H1 (cell line): Measurements from ENCODE around the gene PRPF18. TPM values are rescaled to one million over a fixed set of nuclear protein-coding genes. Genes with fewer than 3 reads are reported as not detected.

Experiments used
- CTCF ChIA-PET: fragments of 300-600 bp; sonication (Branson Sonifier 250); formaldehyde crosslinking; loops from one replicate; lab custom pipeline; 2021; ENCODE audit not compliant: partially characterized antibody; lab: Charles Lee
- POLR2A ChIA-PET: fragments of 300-600 bp; sonication (Branson Sonifier 250); formaldehyde crosslinking; loops from one replicate; lab custom pipeline; 2021; ENCODE audit warnings: inconsistent platforms; ENCODE audit not compliant: partially characterized antibody; lab: Charles Lee
- DNase-seq, 2 experiments: peaks; one replicate each; pipeline versions ENCODE4 v3.0.0 to v3.0.0-alpha.2; 2010 to 2022; ENCODE audit warnings: low spot score in 2 of 2, low read depth in 1 of 2, mixed read lengths in 1 of 2
- FAIRE-seq: peaks from 2 replicates; lab custom pipeline; 2011; peaks lifted over from hg19 to GRCh38; lab: Jason Lieb, UNC
- H2AFZ ChIP-seq: 2 replicates; pipeline ENCODE4 v1.8.1; 2012; ENCODE audit warnings: low read length, inconsistent platforms
- H2AK5ac ChIP-seq: 2 replicates; pipeline ENCODE4 v1.6.1; 2013; ENCODE audit warnings: low read depth, low read length
- H2BK120ac ChIP-seq: replicated peaks from 2 replicates; pipeline ENCODE3; 2013; ENCODE audit warnings: low read depth, low read length, inconsistent platforms
- H2BK12ac ChIP-seq: 2 replicates; pipeline ENCODE4 v1.6.1; 2013; ENCODE audit warnings: low read depth, low read length
- H2BK15ac ChIP-seq: 2 replicates; pipeline ENCODE4 v1.6.1; 2013; ENCODE audit warnings: low read length
- H2BK20ac ChIP-seq: 2 replicates; pipeline ENCODE4 v1.6.1; 2013; ENCODE audit warnings: low read length
- H2BK5ac ChIP-seq: 2 replicates; pipeline ENCODE4 v1.6.1; 2013; ENCODE audit warnings: low read depth, low read length
- H3K14ac ChIP-seq: 2 replicates; pipeline ENCODE4 v1.6.1; 2013; ENCODE audit warnings: inconsistent platforms; ENCODE audit not compliant: insufficient read length
- H3K18ac ChIP-seq: 2 replicates; pipeline ENCODE4 v1.6.1; 2013; ENCODE audit warnings: low read length; ENCODE audit errors: extremely low read depth
- H3K23ac ChIP-seq: 2 replicates; pipeline ENCODE4 v1.6.1; 2013; ENCODE audit warnings: inconsistent platforms; ENCODE audit not compliant: insufficient read length
- H3K23me2 ChIP-seq: 2 replicates; pipeline ENCODE4 v1.6.1; 2013; ENCODE audit warnings: low read depth, low read length
- H3K27ac ChIP-seq: 2 replicates; pipeline ENCODE4 v1.6.1; 2011; ENCODE audit warnings: low read depth, low read length, inconsistent platforms
- H3K27me3 ChIP-seq, 4 experiments: replicated peaks in 1 of 4; 1 replicate in 1 of 4; 2 replicates in 3 of 4; pipeline versions ENCODE4 v1.6.1 to v1.8.1; 2011 to 2013; ENCODE audit warnings: low read length in 3 of 4, mild to moderate bottlenecking in 3 of 4, inconsistent platforms in 2 of 4, mixed read lengths in 2 of 4, moderate library complexity in 1 of 4; ENCODE audit not compliant: control insufficient read depth in 3 of 4, insufficient read depth in 3 of 4; ENCODE audit errors: extremely low read depth in 1 of 4
- H3K36me3 ChIP-seq, 4 experiments: 2 replicates each; pipeline versions ENCODE4 v1.6.1 to v1.8.1; 2011 to 2013; ENCODE audit warnings: mild to moderate bottlenecking in 4 of 4, low read length in 3 of 4, moderate library complexity in 2 of 4, control low read depth in 1 of 4, inconsistent platforms in 1 of 4; ENCODE audit not compliant: insufficient read depth in 4 of 4, control insufficient read depth in 2 of 4
- H3K4ac ChIP-seq: replicated peaks from 2 replicates; pipeline ENCODE3; 2013; ENCODE audit warnings: low read length, low read depth, mixed read lengths, inconsistent platforms; ENCODE audit not compliant: insufficient read length
- H3K4me1 ChIP-seq, 4 experiments: replicated peaks in 1 of 4; 1 replicate in 1 of 4; 2 replicates in 3 of 4; pipeline versions ENCODE4 v1.6.1 to v1.8.1; 2011 to 2013; ENCODE audit warnings: low read length in 3 of 4, inconsistent platforms in 2 of 4, mixed read lengths in 1 of 4; ENCODE audit not compliant: insufficient read depth in 4 of 4, control insufficient read depth in 3 of 4
- H3K4me2 ChIP-seq, 2 experiments: 2 replicates each; pipeline versions ENCODE4 v1.6.1 to v1.8.1; 2011 to 2013; ENCODE audit warnings: low read depth in 2 of 2, low read length in 2 of 2, control low read depth in 1 of 2, inconsistent platforms in 1 of 2, mild to moderate bottlenecking in 1 of 2; ENCODE audit not compliant: insufficient read depth in 1 of 2
- H3K4me3 ChIP-seq, 4 experiments: fragments of 200-600, 300-600 bp in 1 of 4; sonication (generic), shearing (Covaris generic), sonication (Bioruptor Twin) in 1 of 4; 2 replicates each; pipeline versions ENCODE4 v1.5.1 to v1.8.1; 2011 to 2016; ENCODE audit warnings: low read length in 4 of 4, low read depth in 3 of 4, control low read depth in 2 of 4, inconsistent platforms in 2 of 4, mild to moderate bottlenecking in 2 of 4, mixed read lengths in 1 of 4, moderate library complexity in 1 of 4; ENCODE audit not compliant: insufficient read depth in 2 of 4; ENCODE audit errors: extremely low read depth in 1 of 4
- H3K56ac ChIP-seq: replicated peaks from 2 replicates; pipeline ENCODE3; 2013; ENCODE audit warnings: low read depth, mild to moderate bottlenecking, mixed read lengths, low read length, inconsistent platforms; ENCODE audit not compliant: insufficient read length
- H3K79me1 ChIP-seq: 2 replicates; pipeline ENCODE4 v1.6.1; 2013; ENCODE audit warnings: low read depth, low read length, control low read depth
- H3K79me2 ChIP-seq, 2 experiments: 2 replicates each; pipeline versions ENCODE4 v1.6.1 to v1.8.1; 2012 to 2013; ENCODE audit warnings: low read length in 2 of 2, mild to moderate bottlenecking in 2 of 2, inconsistent platforms in 1 of 2; ENCODE audit not compliant: insufficient read depth in 2 of 2, control insufficient read depth in 1 of 2
- H3K9ac ChIP-seq, 4 experiments: replicated peaks in 1 of 4; 1 replicate in 1 of 4; 2 replicates in 3 of 4; pipeline versions ENCODE4 v1.6.1 to v1.8.1; 2011 to 2013; ENCODE audit warnings: low read depth in 3 of 4, low read length in 3 of 4, control low read depth in 2 of 4, mild to moderate bottlenecking in 2 of 4, moderate library complexity in 2 of 4, inconsistent platforms in 1 of 4; ENCODE audit errors: extremely low read depth in 1 of 4
- H3K9me3 ChIP-seq, 2 experiments: 2 replicates each; pipeline versions ENCODE4 v1.6.1 to v1.8.1; 2012 to 2013; ENCODE audit warnings: mild to moderate bottlenecking in 2 of 2, moderate library complexity in 2 of 2, control low read depth in 1 of 2, inconsistent platforms in 1 of 2, low read depth in 1 of 2, low read length in 1 of 2, mixed read lengths in 1 of 2; ENCODE audit not compliant: insufficient read depth in 2 of 2
- H4K20me1 ChIP-seq, 2 experiments: replicated peaks in 1 of 2; 2 replicates each; pipeline versions ENCODE3 to v1.8.1; 2011 to 2013; ENCODE audit warnings: inconsistent platforms in 2 of 2, low read length in 2 of 2, mild to moderate bottlenecking in 1 of 2; ENCODE audit not compliant: insufficient read depth in 2 of 2, control insufficient read depth in 1 of 2
- H4K5ac ChIP-seq: 2 replicates; pipeline ENCODE4 v1.6.1; 2013; ENCODE audit warnings: low read length, low read depth, mixed read lengths, inconsistent platforms; ENCODE audit not compliant: insufficient read length
- H4K8ac ChIP-seq: 2 replicates; pipeline ENCODE4 v1.8.0; 2013; ENCODE audit warnings: mild to moderate bottlenecking, moderate library complexity, low read length, inconsistent platforms; ENCODE audit not compliant: insufficient read depth; ENCODE audit errors: extremely low read depth
- H4K91ac ChIP-seq: replicated peaks from 2 replicates; pipeline ENCODE3; 2013; ENCODE audit warnings: low read length, mixed read lengths, inconsistent platforms; ENCODE audit not compliant: insufficient read length
- CBX5 ChIP-seq: fragments of 300-800, 300-1000 bp; sonication (generic); IDR thresholded peaks from 2 replicates; pipeline ENCODE4 v1.7.1; 2016; ENCODE audit warnings: antibody characterized with exemption, low read length, low read depth
- CHD1 ChIP-seq: IDR thresholded peaks from 2 replicates; pipeline ENCODE4 v1.6.1; 2012; ENCODE audit warnings: low read depth, low read length, improper control_type of control experiment
- HDAC6 ChIP-seq: IDR thresholded peaks from one replicate; pipeline ENCODE4 v1.7.1; 2012; ENCODE audit warnings: low read depth, mild to moderate bottlenecking, inconsistent platforms, low read length, moderate library complexity
- JUN ChIP-seq: IDR thresholded peaks from 2 replicates; pipeline ENCODE4 v1.6.1; 2011; ENCODE audit warnings: low read depth, mild to moderate bottlenecking, improper control_type of control experiment, low read length
- JUND ChIP-seq: IDR thresholded peaks from 2 replicates; pipeline ENCODE4 v1.6.1; 2011; ENCODE audit warnings: mild to moderate bottlenecking, improper control_type of control experiment, low read length
- POU5F1 ChIP-seq: IDR thresholded peaks from 2 replicates; pipeline ENCODE4 v1.6.1; 2011; ENCODE audit warnings: low read depth, mild to moderate bottlenecking, low read length, moderate library complexity
- RXRA ChIP-seq: IDR thresholded peaks from 2 replicates; pipeline ENCODE4 v1.6.1; 2011; ENCODE audit warnings: low read depth, mild to moderate bottlenecking, low read length, moderate library complexity; ENCODE audit not compliant: insufficient read depth
- SIX5 ChIP-seq: IDR thresholded peaks from 2 replicates; pipeline ENCODE4 v1.6.1; 2011; ENCODE audit warnings: mild to moderate bottlenecking, low read depth, low read length
- TAF1 ChIP-seq: IDR thresholded peaks from 2 replicates; pipeline ENCODE4 v1.6.1; 2011; ENCODE audit warnings: mild to moderate bottlenecking, low read depth, low read length
- WGBS, 2 experiments: shearing (Covaris generic) in 1 of 2; methylation state at CpG; one replicate each; pipeline versions ENCODE4 v1.1.6 to v1.1.7; 2013 to 2015; ENCODE audit warnings: low lambda C conversion rate in 2 of 2, mixed read lengths in 2 of 2, inconsistent platforms in 1 of 2, low coverage in 1 of 2, missing lambda C conversion rate in 1 of 2; ENCODE audit not compliant: insufficient replicate concordance in 2 of 2, insufficient coverage in 1 of 2, insufficient read length in 1 of 2; ENCODE audit errors: extremely low coverage in 1 of 2, missing lambda C conversion rate in 1 of 2; 5-methylcytosine and 5-hydroxymethylcytosine counted together
- polyA plus RNA-seq, 7 experiments: library from polyadenylated mRNA; depleted of rRNA in 3 of 7; stranded (reverse) in 5 of 7; unstranded in 2 of 7; fragments of >200 nt in 5 of 7; fragments of 200-250 nt in 2 of 7; gene quantifications; 1 replicate in 5 of 7; 2 replicates in 1 of 7; 4 replicates in 1 of 7; pipeline versions ENCODE4 v1.2.1 to v1.2.3, GENCODE V29; 2011 to 2013; ENCODE audit warnings: missing spikeins in 2 of 7, mixed read lengths in 2 of 7
- total RNA-seq: library from RNA; stranded (reverse); fragmentation: NEBNext Ultra II Directional; extraction: Animal tissue kit (Norgen Biotek cat#: 25700); gene quantifications from 2 replicates; pipeline ENCODE4 v1.2.1, GENCODE V29; 2021
- TF ChIP-seq, protein P1 (sequence below), 3 experiments: IDR thresholded peaks; 1 replicate in 2 of 3; 2 replicates in 1 of 3; pipeline versions ENCODE4 v1.5.1 to v1.6.1; 2011; ENCODE audit warnings: low read length in 3 of 3, mild to moderate bottlenecking in 3 of 3, inconsistent platforms in 2 of 3, low read depth in 1 of 3, moderate library complexity in 1 of 3; ENCODE audit not compliant: insufficient read depth in 1 of 3; ENCODE audit errors: control extremely low read depth in 1 of 3
- TF ChIP-seq, protein P2 (sequence below): IDR thresholded peaks from 2 replicates; pipeline ENCODE4 v1.6.1; 2012; ENCODE audit warnings: inconsistent platforms

PRPF18 gene
- total and polyA plus RNA-seq, 2 of the 8 experiments (the other 6 are each of a cell fraction or from before 2014, with no cell fraction given), result 3.8 to 12.6 TPM

DNA sequence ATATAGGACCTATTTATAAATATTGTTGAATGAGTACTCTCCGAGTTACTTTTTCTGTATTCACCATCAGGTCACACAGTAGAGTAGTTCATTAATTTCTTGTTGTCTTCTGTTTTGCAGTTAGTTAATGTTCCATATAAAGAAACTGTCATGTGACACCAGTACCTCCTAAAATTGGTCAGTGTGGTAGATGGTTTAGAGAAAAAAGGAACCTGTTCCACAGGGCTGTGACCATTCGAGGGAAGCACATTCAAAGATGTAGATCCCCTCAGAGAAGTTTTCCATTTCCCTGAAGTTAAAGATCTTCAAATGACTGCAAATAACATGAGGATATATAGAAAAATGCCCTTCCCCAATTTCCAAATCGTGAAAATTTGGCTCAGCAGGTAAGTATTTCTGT is 45.7 kb downstream of the PRPF18 start:
- Histone ChIP-seq H3K27me3 (no peaks in the 10 kb centered on the region), H4K20me1 (no peaks in the 10 kb centered on the region), H2BK20ac (no peak overlapping the region), H3K36me3 (no peaks in the 10 kb centered on the region), H3K9ac (no peak overlapping the region)
- CTCF ChIA-PET, result interaction anchor here (0.9 to 2.0 kb wide), 5 partner anchors 8 to 144 kb away, joined by 3 to 10 read pairs (median 3); no protein-coding TSS in a partner anchor
- TF ChIP-seq, protein P1, sequence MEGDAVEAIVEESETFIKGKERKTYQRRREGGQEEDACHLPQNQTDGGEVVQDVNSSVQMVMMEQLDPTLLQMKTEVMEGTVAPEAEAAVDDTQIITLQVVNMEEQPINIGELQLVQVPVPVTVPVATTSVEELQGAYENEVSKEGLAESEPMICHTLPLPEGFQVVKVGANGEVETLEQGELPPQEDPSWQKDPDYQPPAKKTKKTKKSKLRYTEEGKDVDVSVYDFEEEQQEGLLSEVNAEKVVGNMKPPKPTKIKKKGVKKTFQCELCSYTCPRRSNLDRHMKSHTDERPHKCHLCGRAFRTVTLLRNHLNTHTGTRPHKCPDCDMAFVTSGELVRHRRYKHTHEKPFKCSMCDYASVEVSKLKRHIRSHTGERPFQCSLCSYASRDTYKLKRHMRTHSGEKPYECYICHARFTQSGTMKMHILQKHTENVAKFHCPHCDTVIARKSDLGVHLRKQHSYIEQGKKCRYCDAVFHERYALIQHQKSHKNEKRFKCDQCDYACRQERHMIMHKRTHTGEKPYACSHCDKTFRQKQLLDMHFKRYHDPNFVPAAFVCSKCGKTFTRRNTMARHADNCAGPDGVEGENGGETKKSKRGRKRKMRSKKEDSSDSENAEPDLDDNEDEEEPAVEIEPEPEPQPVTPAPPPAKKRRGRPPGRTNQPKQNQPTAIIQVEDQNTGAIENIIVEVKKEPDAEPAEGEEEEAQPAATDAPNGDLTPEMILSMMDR (IDR thresholded peaks at IDR 0.05; ENCODE audit: control extremely low read depth in 1 of 3, insufficient read depth in 1 of 3, low read depth in 1 of 3, low read length in 3 of 3), result no peak
- TF ChIP-seq, protein P2, sequence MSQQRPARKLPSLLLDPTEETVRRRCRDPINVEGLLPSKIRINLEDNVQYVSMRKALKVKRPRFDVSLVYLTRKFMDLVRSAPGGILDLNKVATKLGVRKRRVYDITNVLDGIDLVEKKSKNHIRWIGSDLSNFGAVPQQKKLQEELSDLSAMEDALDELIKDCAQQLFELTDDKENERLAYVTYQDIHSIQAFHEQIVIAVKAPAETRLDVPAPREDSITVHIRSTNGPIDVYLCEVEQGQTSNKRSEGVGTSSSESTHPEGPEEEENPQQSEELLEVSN, result no peak
- no peak for TF ChIP-seq HDAC6
- no peak for TF ChIP-seq CHD1
- TF ChIP-seq CBX5, result no peak
- TF ChIP-seq JUN, result no peak
- no peak for TF ChIP-seq TAF1
- no peak for TF ChIP-seq SIX5
- TF ChIP-seq JUND, result no peak
- no peak for TF ChIP-seq POU5F1
- TF ChIP-seq RXRA, result no peak
- TF ChIP-seq, all 59 proteins: peak for 0
- 94% methylated on average over 3 of the region's 3 CpGs; no CpG with 5 or more reads in 1 of the 2 experiments for WGBS, 2 experiments
- Histone ChIP-seq H3K4me1 (peaks cover 0 to 6% (median 4%) of the 10 kb centered on the region in 4 experiments; a peak in 4 of 7 replicates), H3K23ac (no peak overlapping the region), H2AK5ac (no peak overlapping the region), H4K8ac (no peak overlapping the region), H3K18ac (no peak overlapping the region), H3K79me1 (no peaks in the 10 kb centered on the region), H3K27ac (no peak overlapping the region), H3K4me2 (no peak overlapping the region), H3K9me3 (no peaks in the 10 kb centered on the region), H2BK5ac (no peak overlapping the region), H3K23me2 (no peaks in the 10 kb centered on the region), H4K91ac (no peak overlapping the region), H3K4ac (no peak overlapping the region), H3K4me3 (no peak overlapping the region), H4K5ac (no peak overlapping the region), H3K56ac (no peak overlapping the region), H3K79me2 (no peaks in the 10 kb centered on the region), H2BK12ac (no peak overlapping the region), H2AFZ (no peak overlapping the region), H2BK120ac (no peak overlapping the region), H2BK15ac (no peak overlapping the region), H3K14ac (no peak overlapping the region)
- DNase-seq (no peak), FAIRE-seq (no peak)
- POLR2A ChIA-PET, result interaction anchor here (2.0 kb wide), 1 partner anchor 10 kb away, joined by 5 read pairs; no protein-coding TSS in a partner anchor
